Mesothelial cell of epicardium (in vitro differentiated cells): ENCODE results near the gene CENPP. TPM values are rescaled to one million over a fixed set of nuclear protein-coding genes. Genes with fewer than 3 reads are reported as not detected.

ENCODE experiments used
- DNase-seq, 2 experiments: peaks; one replicate each; pipeline ENCODE4 v3.0.0; 2021; ENCODE audit warnings: low spot score in 2 of 2; ENCODE audit not compliant: unreplicated experiment in 2 of 2
- H3K27ac Mint-ChIP-seq: 2 replicates; pipeline ENCODE4 v1.8.0; 2021; ENCODE audit warnings: mixed read lengths
- H3K27me3 Mint-ChIP-seq: 2 replicates; pipeline ENCODE4 v1.8.0; 2021; ENCODE audit warnings: low read depth, mixed read lengths
- H3K36me3 Mint-ChIP-seq: 2 replicates; pipeline ENCODE4 v1.8.0; 2021; ENCODE audit warnings: mixed read lengths
- H3K4me1 Mint-ChIP-seq: 2 replicates; pipeline ENCODE4 v1.8.0; 2021; ENCODE audit warnings: mixed read lengths
- H3K4me3 Mint-ChIP-seq: 2 replicates; pipeline ENCODE4 v1.8.0; 2021; ENCODE audit warnings: mild to moderate bottlenecking, moderate library complexity, mixed read lengths
- H3K9me3 Mint-ChIP-seq: 2 replicates; pipeline ENCODE4 v1.8.0; 2021; ENCODE audit warnings: mixed read lengths
- CTCF ChIP-seq: fragments of 200-600 bp; sonication (generic); IDR thresholded peaks from one replicate; pipeline ENCODE4 v1.5.0; 2021; ENCODE audit warnings: antibody characterized with exemption; ENCODE audit not compliant: unreplicated experiment
- total RNA-seq: library from RNA; stranded (reverse); gene quantifications from 3 replicates; pipeline ENCODE4 v1.2.1, GENCODE V29; 2021

Gene CENPP
- total RNA-seq, 1 donor from 2014 or later = 7.8 TPM

- Mint-ChIP-seq H3K4me3 (no peak overlapping the region), H3K27me3 (no peaks in the 10 kb centered on the region)
Measured at GRCh38 chr9:92524881-92525280, 199.1 kb downstream of the CENPP start.

GRCh38 chr9:92525306-92525705, 199.6 kb downstream of the CENPP start:
- no peak overlapping the region for H3K4me3 Mint-ChIP-seq
- no peak for DNase-seq
- H3K36me3 Mint-ChIP-seq = no peaks in the 10 kb centered on the region
- no peak overlapping the region for H3K27ac Mint-ChIP-seq
- TF ChIP-seq CTCF = no peak
- H3K4me1 Mint-ChIP-seq = peaks cover 15% of the 10 kb centered on the region
- H3K9me3 Mint-ChIP-seq = peaks cover under 1% of the 10 kb centered on the region
- no peaks in the 10 kb centered on the region for H3K27me3 Mint-ChIP-seq

More at GRCh38 chr9:92524881-92525280, 199.1 kb downstream of the CENPP start:
- Mint-ChIP-seq H3K4me1 (peaks cover 15% of the 10 kb centered on the region), H3K9me3 (no peaks in the 10 kb centered on the region), H3K27ac (no peak overlapping the region), H3K36me3 (no peaks in the 10 kb centered on the region)
- no peak for DNase-seq
- no peak for TF ChIP-seq CTCF

DNA sequence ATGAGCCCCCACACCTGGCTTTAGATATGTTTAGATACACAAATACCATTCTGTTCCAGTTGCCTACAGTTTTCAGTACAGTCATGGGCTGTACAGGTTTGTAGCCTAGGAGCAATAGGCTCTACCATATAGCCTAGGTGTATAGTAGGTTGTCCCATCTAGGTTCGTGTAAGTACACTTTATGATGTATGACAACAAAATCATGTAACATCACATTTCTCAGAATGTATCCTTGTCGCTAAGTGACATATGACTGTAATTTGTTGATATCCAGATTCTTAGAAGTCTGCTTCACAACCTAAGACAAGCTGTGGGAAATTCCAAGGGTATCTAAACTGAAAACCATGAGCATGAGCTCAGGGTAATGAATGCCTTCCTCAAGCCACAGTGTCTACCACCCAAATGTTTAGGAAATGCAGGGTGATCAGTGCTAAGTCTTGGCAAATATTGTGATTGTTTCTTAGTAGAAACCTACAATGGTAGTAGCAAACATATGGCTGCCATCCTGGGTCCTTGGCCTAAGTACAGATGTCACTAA, 201.6 kb downstream of the CENPP start:
- peaks cover 18% of the 10 kb centered on the region for H3K9me3 Mint-ChIP-seq

GRCh38 chr9:92527832-92528521, 202.2 kb downstream of the CENPP start:
- no peak for DNase-seq
- H3K36me3 Mint-ChIP-seq = no peaks in the 10 kb centered on the region
- H3K27ac Mint-ChIP-seq = no peak overlapping the region
- H3K4me3 Mint-ChIP-seq = no peak overlapping the region
- peaks cover 21% of the 10 kb centered on the region for H3K9me3 Mint-ChIP-seq
- peaks cover 15% of the 10 kb centered on the region for H3K4me1 Mint-ChIP-seq
- TF ChIP-seq CTCF = no peak
- H3K27me3 Mint-ChIP-seq = no peaks in the 10 kb centered on the region

More for the DNA sequence above, 201.6 kb downstream of the CENPP start:
- Mint-ChIP-seq H3K27me3 (no peaks in the 10 kb centered on the region), H3K36me3 (no peaks in the 10 kb centered on the region), H3K27ac (no peak overlapping the region), H3K4me3 (no peak overlapping the region), H3K4me1 (peaks cover 15% of the 10 kb centered on the region)
- no peak for TF ChIP-seq CTCF
- DNase-seq = no peak

DNA sequence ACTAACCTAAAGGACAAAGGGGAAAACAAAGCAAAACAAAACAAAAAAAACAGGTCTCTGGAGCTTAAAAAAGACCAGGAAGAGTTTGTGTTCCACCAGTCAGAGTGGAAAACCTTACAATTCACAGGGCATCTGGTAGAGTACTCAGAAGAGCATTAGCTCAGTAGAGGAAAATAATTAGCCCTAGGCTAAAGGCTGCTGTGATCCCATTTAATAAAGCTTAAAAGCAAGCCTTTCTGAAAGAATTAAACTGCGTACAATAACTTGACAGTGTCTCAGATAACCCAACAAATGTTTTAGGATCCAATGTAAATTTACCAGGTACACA, 202.7 kb downstream of the CENPP start:
- no peaks in the 10 kb centered on the region for H3K36me3 Mint-ChIP-seq
- H3K27ac Mint-ChIP-seq = no peak overlapping the region
- no peak for DNase-seq
- peaks cover 25% of the 10 kb centered on the region for H3K9me3 Mint-ChIP-seq
- H3K27me3 Mint-ChIP-seq = no peaks in the 10 kb centered on the region
- TF ChIP-seq CTCF = no peak
- peaks cover 10% of the 10 kb centered on the region for H3K4me1 Mint-ChIP-seq
- no peak overlapping the region for H3K4me3 Mint-ChIP-seq
